K562 (cell line): ENCODE results near the gene USP20. TPM values are rescaled to one million over a fixed set of nuclear protein-coding genes. Genes with fewer than 3 reads are reported as not detected.

Experiments
- CAMTA2 ChIP-seq: fragments of 250-450 bp; sonication (Bioruptor Pico); conservative IDR thresholded peaks from 2 replicates; pipeline ENCODE4 v1.5.1; 2022
- CCNT2 ChIP-seq: IDR thresholded peaks from 2 replicates; pipeline ENCODE4 v1.6.1; 2011; ENCODE audit warnings: borderline replicate concordance, low read depth, mild to moderate bottlenecking, moderate library complexity, mixed read lengths, low read length; ENCODE audit not compliant: insufficient read length; ENCODE audit errors: extremely low read depth
- EGR1 ChIP-seq: fragments of 450-650 bp; conservative IDR thresholded peaks from 2 replicates; pipeline ENCODE4 v1.6.1; 2017; ENCODE audit warnings: mild to moderate bottlenecking
- EP400 ChIP-seq: fragments of 450-650 bp; IDR thresholded peaks from 2 replicates; pipeline ENCODE4 v1.6.1; 2017; ENCODE audit warnings: antibody characterized with exemption, mild to moderate bottlenecking, moderate library complexity
- ETV5 ChIP-seq: sonication (generic); formaldehyde crosslinking; IDR thresholded peaks from 2 replicates; pipeline ENCODE4 v1.4.0; 2020; ENCODE audit warnings: low read depth, mild to moderate bottlenecking, missing genetic modification reagents
- FOXK2 ChIP-seq, 2 experiments: fragments of 450-650 bp; IDR thresholded peaks in 1 of 2; conservative IDR thresholded peaks in 1 of 2; 2 replicates each; pipeline ENCODE4 v1.6.1; 2016; ENCODE audit warnings: low read depth in 2 of 2, mild to moderate bottlenecking in 1 of 2
- HCFC1 ChIP-seq: IDR thresholded peaks from 2 replicates; pipeline ENCODE4 v1.6.1; 2012; ENCODE audit warnings: low read depth, low read length, improper control_type of control experiment
- ILK ChIP-seq: fragments of 450-650 bp; IDR thresholded peaks from 2 replicates; pipeline ENCODE4 v1.6.1; 2016; ENCODE audit warnings: missing genetic modification characterization, low read depth, mild to moderate bottlenecking, missing compliant biosample characterization, moderate library complexity, borderline replicate concordance
- MAFG ChIP-seq: fragments of 450-650 bp; conservative IDR thresholded peaks from 2 replicates; pipeline ENCODE4 v1.6.1; 2016; ENCODE audit warnings: missing genetic modification characterization, missing compliant biosample characterization
- NCOR1 ChIP-seq: fragments of 450-650 bp; IDR thresholded peaks from 2 replicates; pipeline ENCODE4 v1.6.1; 2016; ENCODE audit warnings: mild to moderate bottlenecking, moderate library complexity
- NFIC ChIP-seq: fragments of 450-650 bp; IDR thresholded peaks from 2 replicates; pipeline ENCODE4 v1.6.1; 2017; ENCODE audit warnings: mild to moderate bottlenecking, inconsistent platforms
- RBBP5 ChIP-seq: fragments of 200-600 bp; sonication (generic); IDR thresholded peaks from 2 replicates; pipeline ENCODE4 v1.6.1; 2012; ENCODE audit warnings: borderline replicate concordance, mild to moderate bottlenecking, low read length, control low read depth, inconsistent platforms; ENCODE audit not compliant: insufficient read depth, poor library complexity, severe bottlenecking
- RBM14 ChIP-seq: fragments of 200-400 bp; formaldehyde crosslinking; IDR thresholded peaks from 2 replicates; pipeline ENCODE4 v1.6.1; 2018; ENCODE audit warnings: low read depth, mild to moderate bottlenecking, low read length, moderate library complexity, borderline replicate concordance; ENCODE audit not compliant: insufficient read depth
- RFX1 ChIP-seq: fragments of 450-650 bp; IDR thresholded peaks from 2 replicates; pipeline ENCODE4 v1.6.1; 2016; ENCODE audit warnings: mild to moderate bottlenecking, moderate library complexity
- TEAD2 ChIP-seq: fragments of 450-650 bp; IDR thresholded peaks from 2 replicates; pipeline ENCODE4 v1.6.1; 2016; ENCODE audit warnings: missing genetic modification characterization, control low read depth, missing compliant biosample characterization
- XRCC5 ChIP-seq: fragments of 200-400 bp; formaldehyde crosslinking; IDR thresholded peaks from 2 replicates; pipeline ENCODE4 v1.6.1; 2017; ENCODE audit warnings: low read depth, mild to moderate bottlenecking, low read length
- ZFP30 ChIP-seq: fragments of 250-450 bp; sonication (Bioruptor Pico); IDR thresholded peaks from 2 replicates; pipeline ENCODE4 v1.8.0; 2022; ENCODE audit warnings: moderate library complexity, mild to moderate bottlenecking, inconsistent platforms, borderline replicate concordance
- ZNF232 ChIP-seq: sonication (generic); formaldehyde crosslinking; IDR thresholded peaks from 2 replicates; pipeline ENCODE4 v1.8.0; 2022; ENCODE audit warnings: mild to moderate bottlenecking, missing genetic modification reagents
- polyA plus RNA-seq, 8 experiments: library from polyadenylated mRNA; depleted of rRNA in 4 of 8; stranded (reverse) in 5 of 8; unstranded in 3 of 8; fragments of >200 nt; fragmentation: Nextera tagmentation in 2 of 8; fragmentation: Illumina TruSeq in 1 of 8; extraction: Ambion mirVana in 2 of 8; extraction: Trizol in 1 of 8; gene quantifications; 2 replicates each; pipeline versions ENCODE4 v1.2.1 to v1.2.3, GENCODE V29; 2011 to 2014; ENCODE audit warnings: inconsistent platforms in 1 of 8, missing spikeins in 1 of 8
- total RNA-seq, 7 experiments: library from RNA; depleted of rRNA in 6 of 7; stranded (reverse); fragments of >200 nt in 6 of 7; fragmentation: Illumina TruSeq in 2 of 7; extraction: Trizol in 2 of 7; gene quantifications; 2 replicates each; pipeline versions ENCODE4 v1.2.1 to v1.2.3, GENCODE V29; 2011 to 2021; ENCODE audit warnings: low replicate concordance in 1 of 7
- TF ChIP-seq, protein P1 (sequence below): fragments of 250-450 bp; sonication (Bioruptor Pico); IDR thresholded peaks from 2 replicates; pipeline ENCODE4 v1.4.0; 2020
- TF ChIP-seq, protein P2 (sequence below): fragments of 250-450 bp; sonication (Bioruptor Pico); IDR thresholded peaks from 2 replicates; pipeline ENCODE4 v1.8.0; 2022; ENCODE audit warnings: inconsistent platforms
- TF ChIP-seq, protein P3 (sequence below): sonication (generic); formaldehyde crosslinking; IDR thresholded peaks from 2 replicates; pipeline ENCODE4 v1.8.1; 2022; ENCODE audit warnings: missing genetic modification reagents

Gene USP20
- total and polyA plus RNA-seq, 9 of the 15 experiments (the other 6 are each of a cell fraction or from before 2014, with no cell fraction given), result 1.9 to 136 (median 49.1) TPM

DNA sequence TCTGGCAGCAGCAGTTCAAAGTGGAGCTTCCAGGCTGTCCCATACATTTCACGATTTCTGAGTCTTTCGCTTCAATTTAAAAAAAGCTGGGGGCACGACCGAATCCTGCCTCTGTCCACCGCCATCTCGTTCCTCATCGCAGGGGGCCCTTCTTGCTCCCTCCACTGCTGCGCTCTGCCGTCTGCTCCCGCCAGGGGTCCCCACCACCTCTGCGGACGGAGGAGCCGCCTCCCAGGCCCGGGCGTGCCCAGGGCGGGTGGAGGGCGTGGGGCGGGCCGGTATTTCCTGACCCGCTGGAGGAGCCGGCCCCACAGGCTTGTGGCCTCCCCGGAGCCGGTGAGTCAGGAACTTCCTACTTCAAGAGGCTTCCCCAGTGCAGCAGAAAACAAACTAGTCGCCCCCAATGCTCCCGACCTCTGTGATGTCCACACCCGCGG lies 50.4 kb downstream of the USP20 start (continued):
- TF ChIP-seq, protein P1, sequence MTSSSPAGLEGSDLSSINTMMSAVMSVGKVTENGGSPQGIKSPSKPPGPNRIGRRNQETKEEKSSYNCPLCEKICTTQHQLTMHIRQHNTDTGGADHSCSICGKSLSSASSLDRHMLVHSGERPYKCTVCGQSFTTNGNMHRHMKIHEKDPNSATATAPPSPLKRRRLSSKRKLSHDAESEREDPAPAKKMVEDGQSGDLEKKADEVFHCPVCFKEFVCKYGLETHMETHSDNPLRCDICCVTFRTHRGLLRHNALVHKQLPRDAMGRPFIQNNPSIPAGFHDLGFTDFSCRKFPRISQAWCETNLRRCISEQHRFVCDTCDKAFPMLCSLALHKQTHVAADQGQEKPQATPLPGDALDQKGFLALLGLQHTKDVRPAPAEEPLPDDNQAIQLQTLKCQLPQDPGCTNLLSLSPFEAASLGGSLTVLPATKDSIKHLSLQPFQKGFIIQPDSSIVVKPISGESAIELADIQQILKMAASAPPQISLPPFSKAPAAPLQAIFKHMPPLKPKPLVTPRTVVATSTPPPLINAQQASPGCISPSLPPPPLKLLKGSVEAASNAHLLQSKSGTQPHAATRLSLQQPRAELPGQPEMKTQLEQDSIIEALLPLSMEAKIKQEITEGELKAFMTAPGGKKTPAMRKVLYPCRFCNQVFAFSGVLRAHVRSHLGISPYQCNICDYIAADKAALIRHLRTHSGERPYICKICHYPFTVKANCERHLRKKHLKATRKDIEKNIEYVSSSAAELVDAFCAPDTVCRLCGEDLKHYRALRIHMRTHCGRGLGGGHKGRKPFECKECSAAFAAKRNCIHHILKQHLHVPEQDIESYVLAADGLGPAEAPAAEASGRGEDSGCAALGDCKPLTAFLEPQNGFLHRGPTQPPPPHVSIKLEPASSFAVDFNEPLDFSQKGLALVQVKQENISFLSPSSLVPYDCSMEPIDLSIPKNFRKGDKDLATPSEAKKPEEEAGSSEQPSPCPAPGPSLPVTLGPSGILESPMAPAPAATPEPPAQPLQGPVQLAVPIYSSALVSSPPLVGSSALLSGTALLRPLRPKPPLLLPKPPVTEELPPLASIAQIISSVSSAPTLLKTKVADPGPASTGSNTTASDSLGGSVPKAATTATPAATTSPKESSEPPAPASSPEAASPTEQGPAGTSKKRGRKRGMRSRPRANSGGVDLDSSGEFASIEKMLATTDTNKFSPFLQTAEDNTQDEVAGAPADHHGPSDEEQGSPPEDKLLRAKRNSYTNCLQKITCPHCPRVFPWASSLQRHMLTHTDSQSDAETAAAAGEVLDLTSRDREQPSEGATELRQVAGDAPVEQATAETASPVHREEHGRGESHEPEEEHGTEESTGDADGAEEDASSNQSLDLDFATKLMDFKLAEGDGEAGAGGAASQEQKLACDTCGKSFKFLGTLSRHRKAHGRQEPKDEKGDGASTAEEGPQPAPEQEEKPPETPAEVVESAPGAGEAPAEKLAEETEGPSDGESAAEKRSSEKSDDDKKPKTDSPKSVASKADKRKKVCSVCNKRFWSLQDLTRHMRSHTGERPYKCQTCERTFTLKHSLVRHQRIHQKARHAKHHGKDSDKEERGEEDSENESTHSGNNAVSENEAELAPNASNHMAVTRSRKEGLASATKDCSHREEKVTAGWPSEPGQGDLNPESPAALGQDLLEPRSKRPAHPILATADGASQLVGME, result no peak
- TF ChIP-seq XRCC5 (no peak), EP400 (no peak), ETV5 (CRISPR knock-in tag) (no peak), ILK (tag) (no peak), ZNF232 (no peak), RBBP5 (peak; percentile 67), TEAD2 (no peak), MAFG (tag) (no peak), HCFC1 (peak; percentile 71), ZFP30 (CRISPR knock-in tag) (no peak), EGR1 (no peak), NCOR1 (no peak), RBM14 (0 out of 2 replicates have a peak, but pooled peaks have one; percentile 28), RFX1 (no peak), NFIC (no peak), CCNT2 (no peak), CAMTA2 (CRISPR knock-in tag) (no peak), FOXK2 (conservative IDR thresholded peaks at IDR 0.05 in 1 of 2, IDR thresholded peaks at IDR 0.05 in 1 of 2; ENCODE audit: low read depth in 2 of 2) (no peak)
- TF ChIP-seq, protein P2, sequence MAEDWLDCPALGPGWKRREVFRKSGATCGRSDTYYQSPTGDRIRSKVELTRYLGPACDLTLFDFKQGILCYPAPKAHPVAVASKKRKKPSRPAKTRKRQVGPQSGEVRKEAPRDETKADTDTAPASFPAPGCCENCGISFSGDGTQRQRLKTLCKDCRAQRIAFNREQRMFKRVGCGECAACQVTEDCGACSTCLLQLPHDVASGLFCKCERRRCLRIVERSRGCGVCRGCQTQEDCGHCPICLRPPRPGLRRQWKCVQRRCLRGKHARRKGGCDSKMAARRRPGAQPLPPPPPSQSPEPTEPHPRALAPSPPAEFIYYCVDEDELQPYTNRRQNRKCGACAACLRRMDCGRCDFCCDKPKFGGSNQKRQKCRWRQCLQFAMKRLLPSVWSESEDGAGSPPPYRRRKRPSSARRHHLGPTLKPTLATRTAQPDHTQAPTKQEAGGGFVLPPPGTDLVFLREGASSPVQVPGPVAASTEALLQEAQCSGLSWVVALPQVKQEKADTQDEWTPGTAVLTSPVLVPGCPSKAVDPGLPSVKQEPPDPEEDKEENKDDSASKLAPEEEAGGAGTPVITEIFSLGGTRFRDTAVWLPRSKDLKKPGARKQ (CRISPR knock-in tag), result no peak
- TF ChIP-seq, protein P3, sequence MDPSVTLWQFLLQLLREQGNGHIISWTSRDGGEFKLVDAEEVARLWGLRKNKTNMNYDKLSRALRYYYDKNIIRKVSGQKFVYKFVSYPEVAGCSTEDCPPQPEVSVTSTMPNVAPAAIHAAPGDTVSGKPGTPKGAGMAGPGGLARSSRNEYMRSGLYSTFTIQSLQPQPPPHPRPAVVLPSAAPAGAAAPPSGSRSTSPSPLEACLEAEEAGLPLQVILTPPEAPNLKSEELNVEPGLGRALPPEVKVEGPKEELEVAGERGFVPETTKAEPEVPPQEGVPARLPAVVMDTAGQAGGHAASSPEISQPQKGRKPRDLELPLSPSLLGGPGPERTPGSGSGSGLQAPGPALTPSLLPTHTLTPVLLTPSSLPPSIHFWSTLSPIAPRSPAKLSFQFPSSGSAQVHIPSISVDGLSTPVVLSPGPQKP, result no peak
